ENCODE data around the gene MAN1C1. TPM values are rescaled to one million over a fixed set of nuclear protein-coding genes. Genes with fewer than 3 reads are reported as not detected.
"Not testable (repeated sequence)": the region's sequence is repeated elsewhere in the genome, so short reads cannot be mapped to it uniquely, and the experiment has no call there.

Gene MAN1C1
- total RNA-seq, 1 donor from 2014 or later, result 3.1 TPM

GRCh38 chr1:25658791-25659431 is 42.3 kb downstream of the MAN1C1 start:
- DNase-seq, result no peak

- no peak for DNase-seq
Observed at GRCh38 chr1:25661043-25661815, 44.6 kb downstream of the MAN1C1 start.

DNA sequence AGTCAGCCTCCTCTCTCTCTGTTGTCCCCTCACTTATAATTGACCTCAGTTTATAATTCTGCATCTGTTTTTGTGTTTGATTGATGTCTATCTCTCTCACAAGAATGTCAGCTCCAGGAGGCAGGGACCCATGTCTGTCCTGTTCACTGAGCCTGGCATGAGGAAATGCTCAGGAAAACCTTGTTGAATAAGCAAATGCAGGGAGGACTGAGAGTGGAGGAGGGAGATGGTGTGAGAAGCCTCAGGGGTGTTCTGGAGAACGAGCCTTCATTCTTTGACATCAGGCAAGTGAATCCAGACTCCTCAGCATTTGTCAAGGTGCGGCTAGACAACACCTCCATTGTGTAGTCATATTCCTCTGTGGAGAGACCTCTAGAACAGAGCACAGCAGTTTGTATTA is 45.5 kb downstream of the MAN1C1 start:
- no peak for DNase-seq

DNA sequence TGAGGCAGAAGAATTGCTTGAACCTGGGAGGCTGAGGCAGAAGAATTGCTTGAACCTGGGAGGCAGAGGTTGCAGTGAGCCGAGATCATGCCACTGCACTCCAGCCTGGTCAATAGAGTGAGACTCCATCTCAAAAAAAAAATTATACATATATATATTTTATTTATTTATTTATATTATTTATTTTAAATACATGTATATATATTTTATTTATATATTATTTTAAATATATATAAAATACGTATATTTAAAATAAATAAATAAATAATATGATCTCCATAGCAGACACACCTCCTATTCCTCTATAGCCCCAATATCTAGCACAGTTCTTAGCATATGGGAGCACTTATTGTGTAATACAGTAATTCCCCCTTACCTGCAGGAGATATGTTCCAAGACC is 46.4 kb downstream of the MAN1C1 start:
- not testable (repeated sequence) for DNase-seq

- peak; percentile 52 for DNase-seq
Observed at GRCh38 chr1:25664357-25665199, 48.0 kb downstream of the MAN1C1 start.

GRCh38 chr1:25666460-25666859 is 49.9 kb downstream of the MAN1C1 start:
- no peak for DNase-seq

DNA sequence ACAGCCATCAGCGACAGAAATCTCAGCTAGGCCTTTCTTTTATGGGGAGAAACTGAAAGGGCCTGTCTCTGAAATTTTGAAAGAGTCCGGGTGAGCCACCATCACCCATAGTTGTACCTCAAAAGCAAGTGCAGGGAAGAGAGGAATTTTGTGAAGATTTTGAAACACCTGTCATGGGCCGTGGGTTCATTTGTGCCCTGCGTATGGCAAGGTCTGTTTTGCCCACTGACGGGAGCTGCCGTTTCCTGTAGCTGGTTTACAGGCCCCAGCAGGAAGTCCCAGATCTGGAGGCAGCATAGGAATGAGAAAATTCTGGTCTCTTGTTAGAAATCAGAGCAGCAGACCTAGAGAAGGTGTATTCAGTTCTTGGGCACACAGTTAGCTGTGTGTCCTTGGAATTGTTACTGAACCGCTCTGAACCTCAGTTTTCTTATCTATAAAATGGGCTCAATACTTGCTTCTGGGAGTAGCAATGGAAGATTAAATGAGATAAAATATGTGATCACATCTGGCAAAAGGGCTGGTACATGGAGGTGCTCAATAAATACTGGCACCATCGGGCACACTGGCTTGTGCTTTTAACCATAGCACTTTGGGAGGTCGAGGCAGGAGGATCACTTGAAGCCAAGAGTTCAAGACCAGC is 52.5 kb downstream of the MAN1C1 start:
- no peak for DNase-seq

DNA sequence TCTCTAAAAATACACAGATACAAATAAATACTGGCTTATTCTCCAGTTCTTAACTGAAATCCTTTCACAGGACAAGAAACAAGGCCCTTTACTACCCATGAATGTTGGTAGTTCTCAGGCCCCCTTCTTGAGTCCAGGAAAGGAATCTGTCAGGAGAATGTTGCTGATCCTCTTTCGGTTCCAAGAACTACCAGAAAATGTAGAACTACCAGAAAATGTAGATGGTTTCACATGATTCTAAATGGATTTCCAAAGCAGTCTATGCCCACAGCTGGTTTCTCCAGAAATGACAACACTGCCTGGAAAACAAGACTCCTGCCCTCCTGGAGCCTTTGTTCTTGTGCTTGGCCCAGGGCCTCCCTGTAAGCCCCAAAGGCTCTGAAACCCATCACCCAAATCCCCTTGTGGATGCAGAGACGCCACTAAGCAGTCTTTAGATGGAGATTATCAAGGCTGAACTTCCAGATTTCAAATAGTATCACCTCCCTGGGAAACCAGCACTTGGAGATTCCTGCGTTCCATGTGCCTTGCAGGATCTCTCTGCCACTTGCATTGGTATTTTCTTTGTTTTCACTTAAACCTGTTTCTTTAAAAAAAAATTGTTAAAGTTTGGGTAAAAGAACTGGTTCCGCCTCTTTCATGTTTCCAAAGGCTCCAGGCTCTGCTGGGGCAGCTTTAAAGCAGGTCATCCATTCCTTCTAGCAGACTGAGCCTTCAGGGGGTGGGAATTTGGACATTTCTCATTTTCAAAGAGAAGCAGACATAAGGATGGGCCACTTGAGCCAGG is 53.4 kb downstream of the MAN1C1 start:
- no peak for DNase-seq

DNA sequence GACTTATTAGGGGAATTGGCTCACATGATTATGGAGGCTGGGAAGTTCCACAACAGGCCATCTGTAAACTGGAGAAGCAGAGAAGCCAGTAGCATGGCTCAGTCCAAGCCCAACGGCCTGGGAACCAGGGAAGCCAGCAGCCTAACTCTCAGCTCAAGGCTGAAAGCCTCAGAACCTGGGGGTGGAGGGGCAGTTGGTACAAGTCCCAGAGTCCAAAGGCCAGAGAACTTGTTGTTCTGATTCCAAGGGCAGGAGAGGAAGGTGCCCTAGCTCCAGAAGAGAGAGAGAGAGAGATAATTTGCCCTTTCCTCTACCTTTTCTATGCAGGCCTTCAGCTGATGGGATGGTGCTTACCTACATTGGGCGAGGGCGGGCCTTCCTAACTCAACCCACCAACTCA is 55.3 kb downstream of the MAN1C1 start:
- DNase-seq, result no peak

DNA sequence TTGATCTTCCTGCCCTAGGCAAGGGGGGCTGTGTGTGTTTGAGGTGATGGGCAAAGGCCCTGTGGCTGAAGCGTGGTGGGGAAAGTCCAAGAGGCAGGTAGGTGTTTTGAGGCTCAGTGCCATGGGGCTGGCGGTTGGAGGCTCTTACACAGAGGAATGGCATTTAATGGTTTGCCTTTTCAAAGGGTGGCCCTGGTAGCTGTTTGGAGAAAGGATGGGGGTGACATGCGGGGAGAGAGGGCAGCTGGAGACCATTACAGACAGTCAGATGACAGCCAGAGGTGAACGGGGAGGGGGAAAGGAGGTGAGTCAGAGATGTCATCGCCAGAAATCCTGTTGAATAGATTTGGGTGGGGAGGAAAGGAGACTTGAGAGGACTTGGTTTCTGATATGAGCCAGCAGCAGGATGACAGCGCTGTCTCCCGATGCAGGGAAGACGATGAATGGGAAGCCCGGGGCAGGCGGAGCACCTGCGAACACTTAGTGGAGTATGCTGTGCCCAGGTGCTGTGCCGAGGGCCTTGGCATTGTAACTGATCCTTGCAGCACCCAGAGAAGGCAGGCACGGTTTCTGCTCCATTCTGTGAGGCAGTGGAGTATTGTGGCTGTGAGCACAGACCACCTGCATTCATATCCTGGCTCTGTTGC is 56.3 kb downstream of the MAN1C1 start:
- no peak for DNase-seq

GRCh38 chr1:25673456-25673855 is 56.9 kb downstream of the MAN1C1 start:
- DNase-seq, result no peak

DNA sequence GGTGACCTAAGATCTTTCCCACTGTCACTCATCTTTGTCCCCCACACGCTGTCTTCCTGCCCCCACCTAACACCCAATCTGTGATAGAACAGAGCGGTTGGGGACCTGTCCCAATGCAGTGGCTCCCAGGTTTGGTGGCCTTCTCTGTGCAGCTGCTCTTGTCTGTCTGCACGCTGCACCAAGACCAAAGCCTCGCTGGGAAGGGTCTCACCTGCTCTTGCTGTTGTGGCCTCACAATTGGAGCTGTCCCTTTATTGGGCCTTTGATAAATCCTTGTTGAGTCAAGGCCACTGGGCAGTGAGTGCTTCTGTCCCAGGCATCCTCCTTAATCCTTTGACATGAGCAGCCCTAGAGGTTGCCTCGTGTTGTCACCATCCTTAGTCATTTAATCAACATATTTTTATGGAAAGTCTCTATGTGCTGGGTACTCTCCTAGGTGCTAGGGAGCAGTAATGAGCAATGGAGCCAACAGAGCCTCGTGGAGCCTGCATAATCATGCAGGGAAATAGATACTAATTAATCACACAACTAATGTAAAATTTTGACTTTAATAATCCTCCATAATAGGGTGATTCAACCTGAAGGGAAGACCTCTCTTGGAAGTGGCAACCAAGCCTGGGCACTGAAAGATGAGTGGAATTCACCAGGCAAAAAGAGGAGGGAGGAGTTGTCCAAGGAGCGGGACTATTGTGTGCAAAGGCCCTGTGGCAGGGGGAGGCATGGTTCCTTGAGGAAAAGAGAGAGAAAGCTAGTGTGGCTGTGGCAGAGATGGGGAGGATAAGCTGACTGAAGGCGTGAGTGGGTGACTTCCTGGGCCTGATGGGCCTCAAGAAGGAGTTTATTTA is 57.6 kb downstream of the MAN1C1 start:
- DNase-seq, result no peak

- no peak for DNase-seq
Observed at GRCh38 chr1:25674807-25675084, 58.2 kb downstream of the MAN1C1 start.

GRCh38 chr1:25675729-25676476 is 59.3 kb downstream of the MAN1C1 start:
- DNase-seq, result no peak

DNA sequence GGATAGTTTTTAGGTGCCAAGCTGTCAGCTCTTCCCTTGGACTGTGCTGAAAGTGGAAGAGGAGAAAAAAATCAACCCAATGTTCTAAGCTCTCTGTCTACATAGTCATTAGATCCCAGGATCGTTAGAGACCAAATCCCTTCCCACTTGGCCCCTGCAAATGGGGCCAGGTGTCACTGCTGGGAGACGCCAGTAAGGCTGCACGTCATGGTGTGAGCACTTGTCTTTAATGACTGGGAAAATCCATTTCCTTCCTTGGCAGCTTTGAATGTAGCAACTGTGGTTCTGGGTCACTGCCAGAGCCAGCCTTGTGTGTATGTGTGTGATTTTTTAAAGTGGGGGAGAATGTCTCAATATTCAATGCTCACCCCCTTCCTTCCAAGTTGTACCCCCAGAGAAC is 59.9 kb downstream of the MAN1C1 start:
- peak; percentile 68 for DNase-seq

- no peak for DNase-seq
Observed at GRCh38 chr1:25677193-25677773, 60.7 kb downstream of the MAN1C1 start.

GRCh38 chr1:25679171-25679570 is 62.6 kb downstream of the MAN1C1 start:
- no peak for DNase-seq

GRCh38 chr1:25680701-25681100 is 64.1 kb downstream of the MAN1C1 start:
- DNase-seq, result no peak

DNA sequence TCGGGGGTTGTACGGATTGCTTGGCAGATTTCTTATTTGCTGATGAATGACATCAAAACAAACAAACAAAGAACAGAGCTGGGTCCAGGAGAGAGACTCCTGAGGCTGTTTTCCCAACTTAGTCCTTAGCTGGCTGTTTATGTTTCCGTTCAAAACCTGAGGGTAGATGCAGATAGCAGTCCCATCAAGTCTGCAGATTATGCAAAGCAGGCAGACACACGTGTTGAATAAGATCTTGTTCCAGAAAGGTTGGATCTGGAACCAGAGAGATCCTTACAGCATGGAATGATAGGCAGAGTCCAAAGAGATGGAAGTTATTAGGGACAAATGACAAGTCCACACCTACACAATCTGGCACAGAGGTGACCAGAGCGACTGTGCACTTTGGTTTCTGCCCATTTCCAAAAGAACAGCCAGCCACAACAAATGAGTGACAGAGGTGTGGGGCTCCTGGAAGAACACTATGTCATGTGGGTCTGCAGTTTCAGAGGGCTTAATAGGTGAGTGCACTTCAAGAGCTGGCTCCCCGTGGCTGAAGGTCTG is 65.5 kb downstream of the MAN1C1 start:
- DNase-seq, result no peak
